GM23338 (cell line): ENCODE data around the gene IGIP. TPM values are rescaled to one million over a fixed set of nuclear protein-coding genes. Genes with fewer than 3 reads are reported as not detected.

ENCODE experiments used
- ATAC-seq: fragments of 200-7000 bp; cut with Tn5 transposase; 3 replicates; pipeline ENCODE4 v1.9.1; 2020
- DNase-seq: peaks from one replicate; pipeline ENCODE4 v3.0.0-alpha.2; 2015; ENCODE audit warnings: low spot score
- H2AFZ ChIP-seq: fragments of 200-600 bp; sonication (generic); 2 replicates; pipeline ENCODE4 v1.8.0; 2016; ENCODE audit warnings: antibody characterized with exemption, mild to moderate bottlenecking, moderate library complexity
- H3F3A ChIP-seq: fragments of 200-600 bp; sonication (generic); replicated peaks from 2 replicates; pipeline ENCODE4 v1.8.0; 2017; ENCODE audit warnings: antibody characterized with exemption, mixed run types, low read depth
- H3K27ac ChIP-seq: fragments of 200-600 bp; sonication (generic); 2 replicates; pipeline ENCODE4 v1.6.1; 2016; ENCODE audit warnings: low read depth
- H3K27me3 ChIP-seq: fragments of 200-600 bp; sonication (generic); 2 replicates; pipeline ENCODE4 v1.8.0; 2016; ENCODE audit warnings: mild to moderate bottlenecking, mixed run types, moderate library complexity; ENCODE audit not compliant: insufficient read depth
- H3K36me3 ChIP-seq: fragments of 200-600 bp; sonication (generic); 2 replicates; pipeline ENCODE4 v1.8.0; 2016; ENCODE audit warnings: mild to moderate bottlenecking; ENCODE audit not compliant: insufficient read depth
- H3K4me1 ChIP-seq: fragments of 200-600 bp; sonication (generic); 2 replicates; pipeline ENCODE4 v1.8.0; 2016; ENCODE audit warnings: mild to moderate bottlenecking, moderate library complexity; ENCODE audit not compliant: insufficient read depth
- H3K4me2 ChIP-seq: fragments of 200-600 bp; sonication (generic); 2 replicates; pipeline ENCODE4 v1.7.1; 2017; ENCODE audit warnings: mixed run types
- H3K4me3 ChIP-seq: fragments of 200-600 bp; sonication (generic); 2 replicates; pipeline ENCODE4 v1.6.1; 2016; ENCODE audit warnings: mixed run types
- H3K79me2 ChIP-seq: fragments of 200-600 bp; sonication (generic); replicated peaks from 2 replicates; pipeline ENCODE4 v1.8.0; 2017; ENCODE audit warnings: mild to moderate bottlenecking; ENCODE audit not compliant: insufficient read depth
- H3K9me2 ChIP-seq: fragments of 200-600 bp; sonication (generic); 2 replicates; pipeline ENCODE4 v1.8.0; 2017; ENCODE audit not compliant: insufficient read depth
- H4K20me1 ChIP-seq: fragments of 200-600 bp; sonication (generic); replicated peaks from 2 replicates; pipeline ENCODE4 v1.8.0; 2017; ENCODE audit warnings: mild to moderate bottlenecking; ENCODE audit not compliant: insufficient read depth
- H3K27ac Mint-ChIP-seq: 2 replicates; pipeline ENCODE4 v1.8.0; 2020; ENCODE audit warnings: inconsistent platforms, mild to moderate bottlenecking, moderate library complexity, mixed read lengths
- H3K27me3 Mint-ChIP-seq: 3 replicates; pipeline ENCODE4 v1.8.0; 2022; ENCODE audit warnings: low read depth, mild to moderate bottlenecking, moderate library complexity, mixed read lengths, inconsistent platforms; ENCODE audit not compliant: insufficient read depth, poor library complexity
- H3K36me3 Mint-ChIP-seq: 3 replicates; pipeline ENCODE4 v1.8.0; 2021; ENCODE audit warnings: low read depth, mild to moderate bottlenecking, inconsistent platforms, moderate library complexity, mixed read lengths
- H3K4me1 Mint-ChIP-seq: 3 replicates; pipeline ENCODE4 v1.8.0; 2020; ENCODE audit warnings: mild to moderate bottlenecking, inconsistent platforms, mixed read lengths
- H3K4me3 Mint-ChIP-seq: 3 replicates; pipeline ENCODE4 v1.8.0; 2021; ENCODE audit warnings: moderate library complexity, mild to moderate bottlenecking, inconsistent platforms, mixed read lengths
- H3K9me3 Mint-ChIP-seq: 3 replicates; pipeline ENCODE4 v1.8.0; 2020; ENCODE audit warnings: moderate library complexity, mild to moderate bottlenecking, inconsistent platforms, mixed read lengths
- CREB1 ChIP-seq: fragments of 250-450 bp; sonication (Bioruptor Pico); IDR thresholded peaks from 2 replicates; pipeline ENCODE4 v1.5.0; 2020; ENCODE audit warnings: low read depth, mild to moderate bottlenecking, moderate library complexity
- EZH2 ChIP-seq: fragments of 200-600 bp; sonication (generic); IDR thresholded peaks from one replicate; pipeline ENCODE4 v1.8.0; 2017; ENCODE audit warnings: antibody characterized with exemption, mild to moderate bottlenecking, low read depth; ENCODE audit not compliant: unreplicated experiment
- EZH2phosphoT487 ChIP-seq: fragments of 200-600 bp; sonication (generic); IDR thresholded peaks from one replicate; pipeline ENCODE4 v1.8.1; 2018; ENCODE audit warnings: antibody characterized with exemption; ENCODE audit not compliant: unreplicated experiment
- JUNB ChIP-seq: IDR thresholded peaks from one replicate; pipeline ENCODE4 v1.6.1; 2016; ENCODE audit warnings: antibody characterized with exemption; ENCODE audit not compliant: unreplicated experiment
- NANOG ChIP-seq: IDR thresholded peaks from 2 replicates; pipeline ENCODE4 v1.6.1; 2016; ENCODE audit warnings: antibody characterized with exemption, borderline replicate concordance
- REST ChIP-seq: IDR thresholded peaks from one replicate; pipeline ENCODE4 v1.6.1; 2018; ENCODE audit warnings: antibody characterized with exemption; ENCODE audit not compliant: unreplicated experiment
- STAT1 ChIP-seq: IDR thresholded peaks from one replicate; pipeline ENCODE4 v1.6.1; 2016; ENCODE audit warnings: antibody characterized with exemption; ENCODE audit not compliant: unreplicated experiment
- ZNF331 ChIP-seq: fragments of 250-450 bp; sonication (Bioruptor Pico); IDR thresholded peaks from 2 replicates; pipeline ENCODE4 v1.5.0; 2020; ENCODE audit warnings: low read depth, mild to moderate bottlenecking, moderate library complexity
- long read RNA-seq: library from polyadenylated mRNA; unstranded; transcript quantifications from one replicate; pipeline ENCODE4 v2.0.0, GENCODE V29; 2020; ENCODE audit not compliant: unreplicated experiment
- polyA plus RNA-seq: library from polyadenylated mRNA; unstranded; fragments of >200 nt; fragmentation: Nextera tagmentation; extraction: Ambion mirVana; gene quantifications from 2 replicates; pipeline ENCODE4 v1.2.1, GENCODE V29; 2016
- total RNA-seq: library from RNA; depleted of rRNA; stranded (reverse); fragments of >200 nt; shearing (Covaris generic); gene quantifications from 2 replicates; pipeline ENCODE4 v1.2.3, GENCODE V29; 2014; rRNA removed
- TF ChIP-seq, protein P1 (sequence below): IDR thresholded peaks from 2 replicates; pipeline ENCODE4 v1.6.1; 2016; ENCODE audit warnings: antibody characterized with exemption
- TF ChIP-seq, protein P2 (sequence below): fragments of 250-450 bp; sonication (Bioruptor Pico); IDR thresholded peaks from 2 replicates; pipeline ENCODE4 v1.5.0; 2020; ENCODE audit warnings: mild to moderate bottlenecking, moderate library complexity

IGIP gene
- total RNA-seq (0.38 and 1.0 TPM in 2 replicates), polyA plus RNA-seq (0.19 and 0.21 TPM in 2 replicates)
- long read RNA-seq, result 0 reads

DNA sequence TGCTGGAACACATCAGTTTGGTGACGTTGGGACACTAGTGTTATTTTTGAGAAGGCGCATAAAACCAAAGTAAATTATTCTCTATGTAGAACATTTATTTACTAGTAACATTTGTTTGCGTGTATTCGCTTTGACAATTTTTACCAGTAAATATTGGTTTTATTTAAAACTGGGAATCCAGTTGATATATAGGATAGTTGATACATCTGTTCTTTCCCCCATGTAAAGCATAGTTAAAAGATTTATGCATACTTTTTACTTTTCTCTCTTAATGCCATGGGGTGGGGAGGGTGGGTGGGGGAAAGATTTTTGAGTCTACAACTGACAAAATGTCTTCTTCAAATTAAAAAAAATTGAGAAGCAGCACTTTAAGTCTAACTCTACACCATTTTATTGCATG is at the start of gene IGIP:
Gene IGIP, plus strand, starts transcription at position 301 of the 400 bp plus-strand sequence. CDS start 2,540 bp downstream, outside the sequence.
- no peaks in the 10 kb centered on the region for H4K20me1 ChIP-seq
- H3K4me2 ChIP-seq, result no peak within 1 kb of the TSS
- H2AFZ ChIP-seq, result no peak within 1 kb of the TSS
- H3K4me3 ChIP-seq, result no peak within 1 kb of the TSS
- 0 out of 3 replicates have a peak, but pooled peaks cover 2% of the 10 kb centered on the region for H3K4me1 Mint-ChIP-seq
- no peak for DNase-seq
- peaks cover 8% of the 10 kb centered on the region; the same call in 1 of the 2 replicates for H3K27me3 ChIP-seq
- H3K36me3 ChIP-seq, result no peaks in the 10 kb centered on the region
- no peak within 1 kb of the TSS for H3K27ac Mint-ChIP-seq
- TF ChIP-seq STAT1, result no peak
- TF ChIP-seq, protein P1, sequence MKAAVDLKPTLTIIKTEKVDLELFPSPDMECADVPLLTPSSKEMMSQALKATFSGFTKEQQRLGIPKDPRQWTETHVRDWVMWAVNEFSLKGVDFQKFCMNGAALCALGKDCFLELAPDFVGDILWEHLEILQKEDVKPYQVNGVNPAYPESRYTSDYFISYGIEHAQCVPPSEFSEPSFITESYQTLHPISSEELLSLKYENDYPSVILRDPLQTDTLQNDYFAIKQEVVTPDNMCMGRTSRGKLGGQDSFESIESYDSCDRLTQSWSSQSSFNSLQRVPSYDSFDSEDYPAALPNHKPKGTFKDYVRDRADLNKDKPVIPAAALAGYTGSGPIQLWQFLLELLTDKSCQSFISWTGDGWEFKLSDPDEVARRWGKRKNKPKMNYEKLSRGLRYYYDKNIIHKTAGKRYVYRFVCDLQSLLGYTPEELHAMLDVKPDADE, result no peak
- TF ChIP-seq ZNF331 (CRISPR knock-in tag), result no peak
- TF ChIP-seq EZH2, result no peak
- TF ChIP-seq CREB1 (CRISPR knock-in tag), result no peak
- no peak for TF ChIP-seq JUNB
- no peak for TF ChIP-seq NANOG
- no peaks in the 10 kb centered on the region for H3F3A ChIP-seq
- no peak within 1 kb of the TSS for H3K4me3 Mint-ChIP-seq
- no peak for ATAC-seq
- H3K9me3 Mint-ChIP-seq, result no peaks in the 10 kb centered on the region
- H3K4me1 ChIP-seq, result no peaks in the 10 kb centered on the region
- no peak within 1 kb of the TSS for H3K27ac ChIP-seq
- H3K79me2 ChIP-seq, result no peaks in the 10 kb centered on the region
- peaks cover 1% of the 10 kb centered on the region for H3K27me3 Mint-ChIP-seq
- no peaks in the 10 kb centered on the region for H3K36me3 Mint-ChIP-seq
- H3K9me2 ChIP-seq, result no peaks in the 10 kb centered on the region

DNA sequence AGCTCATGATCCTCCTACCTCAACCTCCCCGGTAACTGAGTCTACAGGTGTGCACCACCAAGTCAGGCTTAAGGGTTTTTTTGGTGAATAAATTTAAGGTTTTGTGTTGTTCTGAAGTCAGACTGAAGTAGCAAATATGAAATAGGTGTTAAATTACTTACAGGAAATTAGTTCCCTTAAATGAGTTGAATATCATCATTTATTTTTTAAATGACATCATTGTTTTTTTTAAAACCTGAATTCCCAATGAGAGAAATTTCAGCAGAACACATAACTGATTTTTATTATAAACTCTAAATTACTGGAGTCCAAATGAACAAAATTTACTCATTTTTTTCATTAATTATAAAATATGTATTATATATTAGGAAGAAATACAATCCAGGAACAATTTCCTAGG is 49.6 kb upstream of the IGIP start:
- no peak for ATAC-seq
- H3K9me3 Mint-ChIP-seq, result no peaks in the 10 kb centered on the region
- no peak overlapping the region for H2AFZ ChIP-seq
- H3K4me3 ChIP-seq, result no peak overlapping the region
- no peaks in the 10 kb centered on the region for H3F3A ChIP-seq
- no peaks in the 10 kb centered on the region for H3K9me2 ChIP-seq
- no peaks in the 10 kb centered on the region for H3K79me2 ChIP-seq
- H3K27me3 Mint-ChIP-seq, result no peaks in the 10 kb centered on the region
- H3K4me2 ChIP-seq, result no peak overlapping the region
- no peak overlapping the region for H3K27ac ChIP-seq
- no peaks in the 10 kb centered on the region for H4K20me1 ChIP-seq
- H3K4me1 Mint-ChIP-seq, result no peaks in the 10 kb centered on the region
- no peaks in the 10 kb centered on the region for H3K36me3 Mint-ChIP-seq
- no peak overlapping the region for H3K27ac Mint-ChIP-seq
- H3K4me1 ChIP-seq, result no peaks in the 10 kb centered on the region
- 0 out of 2 replicates have a peak, but pooled peaks cover 3% of the 10 kb centered on the region for H3K27me3 ChIP-seq
- no peak for DNase-seq
- H3K4me3 Mint-ChIP-seq, result no peak overlapping the region
- H3K36me3 ChIP-seq, result no peaks in the 10 kb centered on the region
- TF ChIP-seq EZH2 (no peak), JUNB (no peak), REST (no peak), CREB1 (CRISPR knock-in tag) (no peak), STAT1 (no peak), NANOG (no peak), EZH2phosphoT487 (no peak), ZNF331 (CRISPR knock-in tag) (no peak)
- TF ChIP-seq, protein P2, sequence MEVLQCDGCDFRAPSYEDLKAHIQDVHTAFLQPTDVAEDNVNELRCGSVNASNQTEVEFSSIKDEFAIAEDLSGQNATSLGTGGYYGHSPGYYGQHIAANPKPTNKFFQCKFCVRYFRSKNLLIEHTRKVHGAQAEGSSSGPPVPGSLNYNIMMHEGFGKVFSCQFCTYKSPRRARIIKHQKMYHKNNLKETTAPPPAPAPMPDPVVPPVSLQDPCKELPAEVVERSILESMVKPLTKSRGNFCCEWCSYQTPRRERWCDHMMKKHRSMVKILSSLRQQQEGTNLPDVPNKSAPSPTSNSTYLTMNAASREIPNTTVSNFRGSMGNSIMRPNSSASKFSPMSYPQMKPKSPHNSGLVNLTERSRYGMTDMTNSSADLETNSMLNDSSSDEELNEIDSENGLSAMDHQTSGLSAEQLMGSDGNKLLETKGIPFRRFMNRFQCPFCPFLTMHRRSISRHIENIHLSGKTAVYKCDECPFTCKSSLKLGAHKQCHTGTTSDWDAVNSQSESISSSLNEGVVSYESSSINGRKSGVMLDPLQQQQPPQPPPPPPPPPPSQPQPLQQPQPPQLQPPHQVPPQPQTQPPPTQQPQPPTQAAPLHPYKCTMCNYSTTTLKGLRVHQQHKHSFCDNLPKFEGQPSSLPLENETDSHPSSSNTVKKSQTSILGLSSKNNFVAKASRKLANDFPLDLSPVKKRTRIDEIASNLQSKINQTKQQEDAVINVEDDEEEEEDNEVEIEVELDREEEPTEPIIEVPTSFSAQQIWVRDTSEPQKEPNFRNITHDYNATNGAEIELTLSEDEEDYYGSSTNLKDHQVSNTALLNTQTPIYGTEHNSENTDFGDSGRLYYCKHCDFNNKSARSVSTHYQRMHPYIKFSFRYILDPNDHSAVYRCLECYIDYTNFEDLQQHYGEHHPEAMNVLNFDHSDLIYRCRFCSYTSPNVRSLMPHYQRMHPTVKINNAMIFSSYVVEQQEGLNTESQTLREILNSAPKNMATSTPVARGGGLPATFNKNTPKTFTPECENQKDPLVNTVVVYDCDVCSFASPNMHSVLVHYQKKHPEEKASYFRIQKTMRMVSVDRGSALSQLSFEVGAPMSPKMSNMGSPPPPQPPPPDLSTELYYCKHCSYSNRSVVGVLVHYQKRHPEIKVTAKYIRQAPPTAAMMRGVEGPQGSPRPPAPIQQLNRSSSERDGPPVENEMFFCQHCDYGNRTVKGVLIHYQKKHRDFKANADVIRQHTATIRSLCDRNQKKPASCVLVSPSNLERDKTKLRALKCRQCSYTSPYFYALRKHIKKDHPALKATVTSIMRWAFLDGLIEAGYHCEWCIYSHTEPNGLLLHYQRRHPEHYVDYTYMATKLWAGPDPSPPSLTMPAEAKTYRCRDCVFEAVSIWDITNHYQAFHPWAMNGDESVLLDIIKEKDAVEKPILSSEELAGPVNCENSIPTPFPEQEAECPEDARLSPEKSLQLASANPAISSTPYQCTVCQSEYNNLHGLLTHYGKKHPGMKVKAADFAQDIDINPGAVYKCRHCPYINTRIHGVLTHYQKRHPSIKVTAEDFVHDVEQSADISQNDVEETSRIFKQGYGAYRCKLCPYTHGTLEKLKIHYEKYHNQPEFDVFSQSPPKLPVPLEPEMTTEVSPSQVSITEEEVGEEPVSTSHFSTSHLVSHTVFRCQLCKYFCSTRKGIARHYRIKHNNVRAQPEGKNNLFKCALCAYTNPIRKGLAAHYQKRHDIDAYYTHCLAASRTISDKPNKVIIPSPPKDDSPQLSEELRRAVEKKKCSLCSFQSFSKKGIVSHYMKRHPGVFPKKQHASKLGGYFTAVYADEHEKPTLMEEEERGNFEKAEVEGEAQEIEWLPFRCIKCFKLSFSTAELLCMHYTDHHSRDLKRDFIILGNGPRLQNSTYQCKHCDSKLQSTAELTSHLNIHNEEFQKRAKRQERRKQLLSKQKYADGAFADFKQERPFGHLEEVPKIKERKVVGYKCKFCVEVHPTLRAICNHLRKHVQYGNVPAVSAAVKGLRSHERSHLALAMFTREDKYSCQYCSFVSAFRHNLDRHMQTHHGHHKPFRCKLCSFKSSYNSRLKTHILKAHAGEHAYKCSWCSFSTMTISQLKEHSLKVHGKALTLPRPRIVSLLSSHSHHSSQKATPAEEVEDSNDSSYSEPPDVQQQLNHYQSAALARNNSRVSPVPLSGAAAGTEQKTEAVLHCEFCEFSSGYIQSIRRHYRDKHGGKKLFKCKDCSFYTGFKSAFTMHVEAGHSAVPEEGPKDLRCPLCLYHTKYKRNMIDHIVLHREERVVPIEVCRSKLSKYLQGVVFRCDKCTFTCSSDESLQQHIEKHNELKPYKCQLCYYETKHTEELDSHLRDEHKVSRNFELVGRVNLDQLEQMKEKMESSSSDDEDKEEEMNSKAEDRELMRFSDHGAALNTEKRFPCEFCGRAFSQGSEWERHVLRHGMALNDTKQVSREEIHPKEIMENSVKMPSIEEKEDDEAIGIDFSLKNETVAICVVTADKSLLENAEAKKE (CRISPR knock-in tag), result no peak
